Adrenal gland (tissue), 5 donors: Measurements from ENCODE around the gene GJA3.

Experiments used
- POLR2A ChIP-seq, 2 donors: fragments of 450-650 bp; IDR thresholded peaks; one replicate each; pipeline ENCODE4 v1.6.1; 2017; ENCODE audit warnings: antibody characterized with exemption in 2 of 2, mild to moderate bottlenecking in 2 of 2, moderate library complexity in 1 of 2
- TF ChIP-seq, protein P1 (sequence below), 6 experiments: fragments of 450-650 bp in 4 of 6; fragments of 200-600 bp in 2 of 6; sonication (generic) in 1 of 6; IDR thresholded peaks; 1 replicate in 5 of 6; 2 replicates in 1 of 6; pipeline versions ENCODE4 v1.5.1 to v1.8.0; 2016 to 2021; ENCODE audit warnings: antibody characterized with exemption in 6 of 6, mild to moderate bottlenecking in 2 of 6, moderate library complexity in 1 of 6
- donor health status: DM: no; HTN: no; CAD: no.

GRCh38 chr13:20177049-20177831 is 16.4 kb upstream of the GJA3 start:
- TF ChIP-seq, protein P1, sequence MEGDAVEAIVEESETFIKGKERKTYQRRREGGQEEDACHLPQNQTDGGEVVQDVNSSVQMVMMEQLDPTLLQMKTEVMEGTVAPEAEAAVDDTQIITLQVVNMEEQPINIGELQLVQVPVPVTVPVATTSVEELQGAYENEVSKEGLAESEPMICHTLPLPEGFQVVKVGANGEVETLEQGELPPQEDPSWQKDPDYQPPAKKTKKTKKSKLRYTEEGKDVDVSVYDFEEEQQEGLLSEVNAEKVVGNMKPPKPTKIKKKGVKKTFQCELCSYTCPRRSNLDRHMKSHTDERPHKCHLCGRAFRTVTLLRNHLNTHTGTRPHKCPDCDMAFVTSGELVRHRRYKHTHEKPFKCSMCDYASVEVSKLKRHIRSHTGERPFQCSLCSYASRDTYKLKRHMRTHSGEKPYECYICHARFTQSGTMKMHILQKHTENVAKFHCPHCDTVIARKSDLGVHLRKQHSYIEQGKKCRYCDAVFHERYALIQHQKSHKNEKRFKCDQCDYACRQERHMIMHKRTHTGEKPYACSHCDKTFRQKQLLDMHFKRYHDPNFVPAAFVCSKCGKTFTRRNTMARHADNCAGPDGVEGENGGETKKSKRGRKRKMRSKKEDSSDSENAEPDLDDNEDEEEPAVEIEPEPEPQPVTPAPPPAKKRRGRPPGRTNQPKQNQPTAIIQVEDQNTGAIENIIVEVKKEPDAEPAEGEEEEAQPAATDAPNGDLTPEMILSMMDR (IDR thresholded peaks at IDR 0.05), result no peak
- TF ChIP-seq POLR2A (IDR thresholded peaks at IDR 0.05), result no peak
